SK-N-SH treated with all-trans-retinoic acid at 6 μM for 48 hours (cell line): ENCODE data around the gene CCDC24.

ENCODE experiments used
- ATAC-seq: fragments of 200-7000 bp; cut with Tn5 transposase; 3 replicates; pipeline ENCODE4 v1.9.1; 2020; ENCODE audit warnings: mild to moderate bottlenecking, moderate library complexity
- BACH2 ChIP-seq: fragments of 250-450 bp; sonication (Bioruptor Pico); IDR thresholded peaks from 2 replicates; pipeline ENCODE4 v1.9.0; 2021; ENCODE audit warnings: mild to moderate bottlenecking, borderline replicate concordance
- CSDC2 ChIP-seq: fragments of 250-450 bp; sonication (Bioruptor Pico); IDR thresholded peaks from 2 replicates; pipeline ENCODE4 v1.5.0; 2020; ENCODE audit warnings: mild to moderate bottlenecking, moderate library complexity
- CSRNP3 ChIP-seq: fragments of 250-450 bp; sonication (Bioruptor Pico); IDR thresholded peaks from 2 replicates; pipeline ENCODE4 v1.5.1; 2021; ENCODE audit warnings: mild to moderate bottlenecking, moderate library complexity
- ESRRG ChIP-seq: fragments of 250-450 bp; sonication (Bioruptor Pico); IDR thresholded peaks from 2 replicates; pipeline ENCODE4 v1.6.1; 2021; ENCODE audit warnings: mild to moderate bottlenecking
- ISL1 ChIP-seq: fragments of 250-450 bp; sonication (Bioruptor Pico); IDR thresholded peaks from 2 replicates; pipeline ENCODE4 v2.1.2; 2022; ENCODE audit warnings: mild to moderate bottlenecking, moderate library complexity
- PATZ1 ChIP-seq: fragments of 250-450 bp; sonication (Bioruptor Pico); IDR thresholded peaks from 2 replicates; pipeline ENCODE4 v1.8.0; 2020; ENCODE audit warnings: mild to moderate bottlenecking, moderate library complexity, borderline replicate concordance
- POU6F1 ChIP-seq: fragments of 250-450 bp; sonication (Bioruptor Pico); IDR thresholded peaks from 2 replicates; pipeline ENCODE4 v1.8.0; 2021; ENCODE audit warnings: low read depth, mild to moderate bottlenecking, moderate library complexity, borderline replicate concordance
- PPARA ChIP-seq: fragments of 250-450 bp; sonication (Bioruptor Pico); IDR thresholded peaks from 2 replicates; pipeline ENCODE4 v1.5.0; 2020; ENCODE audit warnings: mild to moderate bottlenecking, borderline replicate concordance
- RARB ChIP-seq: fragments of 250-450 bp; sonication (Bioruptor Pico); IDR thresholded peaks from 2 replicates; pipeline ENCODE4 v1.8.0; 2021; ENCODE audit warnings: mild to moderate bottlenecking, moderate library complexity
- SNAI2 ChIP-seq: fragments of 250-450 bp; sonication (Bioruptor Pico); IDR thresholded peaks from 2 replicates; pipeline ENCODE4 v1.5.0; 2020; ENCODE audit warnings: mild to moderate bottlenecking, moderate library complexity
- TCF4 ChIP-seq: fragments of 250-450 bp; sonication (Bioruptor Pico); IDR thresholded peaks from 2 replicates; pipeline ENCODE4 v1.8.0; 2021; ENCODE audit warnings: mild to moderate bottlenecking, moderate library complexity, borderline replicate concordance
- TOX ChIP-seq: fragments of 250-450 bp; sonication (Bioruptor Pico); IDR thresholded peaks from 2 replicates; pipeline ENCODE4 v1.8.0; 2021; ENCODE audit warnings: mild to moderate bottlenecking, moderate library complexity, borderline replicate concordance
- TSHZ2 ChIP-seq: fragments of 250-450 bp; sonication (Bioruptor Pico); IDR thresholded peaks from 2 replicates; pipeline ENCODE4 v1.5.0; 2020; ENCODE audit warnings: mild to moderate bottlenecking, moderate library complexity
- ZC3H10 ChIP-seq: fragments of 250-450 bp; sonication (Bioruptor Pico); IDR thresholded peaks from 2 replicates; pipeline ENCODE4 v1.5.1; 2021; ENCODE audit warnings: mild to moderate bottlenecking, moderate library complexity
- ZFP30 ChIP-seq: fragments of 450-650 bp; formaldehyde crosslinking; IDR thresholded peaks from 2 replicates; pipeline ENCODE4 v1.5.0; 2022; ENCODE audit warnings: mild to moderate bottlenecking, moderate library complexity
- ZNF565 ChIP-seq: fragments of 450-650 bp; formaldehyde crosslinking; conservative IDR thresholded peaks from 2 replicates; pipeline ENCODE4 v1.5.0; 2020; ENCODE audit warnings: low read depth, mild to moderate bottlenecking, moderate library complexity
- ZNF70 ChIP-seq: fragments of 450-650 bp; formaldehyde crosslinking; IDR thresholded peaks from 2 replicates; pipeline ENCODE4 v1.5.0; 2020; ENCODE audit warnings: mild to moderate bottlenecking, moderate library complexity
- ZNF8 ChIP-seq: fragments of 450-650 bp; formaldehyde crosslinking; IDR thresholded peaks from 2 replicates; pipeline ENCODE4 v1.5.0; 2020; ENCODE audit warnings: mild to moderate bottlenecking, moderate library complexity

The CCDC24 gene

GRCh38 chr1:44002606-44003157, 11.3 kb downstream of the CCDC24 start:
- ATAC-seq = no peak
- TF ChIP-seq ESRRG (CRISPR knock-in tag) = no peak
- TF ChIP-seq RARB (CRISPR knock-in tag) = no peak
- no peak for TF ChIP-seq CSDC2 (CRISPR knock-in tag)
- no peak for TF ChIP-seq TCF4
- no peak for TF ChIP-seq ZNF70 (CRISPR knock-in tag)
- TF ChIP-seq PPARA (CRISPR knock-in tag) = no peak
- TF ChIP-seq ZNF565 (CRISPR knock-in tag) = no peak
- no peak for TF ChIP-seq SNAI2 (CRISPR knock-in tag)
- TF ChIP-seq BACH2 (CRISPR knock-in tag) = no peak
- TF ChIP-seq PATZ1 (CRISPR knock-in tag) = no peak
- no peak for TF ChIP-seq ISL1 (CRISPR knock-in tag)
- no peak for TF ChIP-seq CSRNP3 (CRISPR knock-in tag)
- TF ChIP-seq ZNF8 (CRISPR knock-in tag) = no peak
- no peak for TF ChIP-seq TSHZ2
- TF ChIP-seq TOX = no peak
- TF ChIP-seq POU6F1 (CRISPR knock-in tag) = no peak
- TF ChIP-seq ZFP30 = no peak
- no peak for TF ChIP-seq ZC3H10

- ATAC-seq = no peak
- TF ChIP-seq PATZ1 (CRISPR knock-in tag) (no peak), TCF4 (no peak)
Measured at GRCh38 chr1:44008259-44008658, 16.9 kb downstream of the CCDC24 start.

GRCh38 chr1:44010935-44011471, 19.6 kb downstream of the CCDC24 start:
- no peak for TF ChIP-seq PATZ1 (CRISPR knock-in tag)
- TF ChIP-seq, all 23 proteins: peak for 0

More at GRCh38 chr1:44010935-44011471, 19.6 kb downstream of the CCDC24 start:
- no peak for ATAC-seq
